Measurements from ENCODE around the gene DCC. TPM values are rescaled to one million over a fixed set of nuclear protein-coding genes. Genes with fewer than 3 reads are reported as not detected.

The DCC gene
- total and polyA plus RNA-seq, 2 of the 8 experiments (the other 6 are each of a cell fraction or from before 2014, with no cell fraction given) = 0.14 to 1.4 TPM

GRCh38 chr18:52764316-52764715, 424.3 kb downstream of the DCC start (continued):
- TF ChIP-seq CHD7 (IDR thresholded peaks at IDR 0.05; ENCODE audit: insufficient replicate concordance, low read length) = no peak
- no peak for TF ChIP-seq RFX5 (IDR thresholded peaks at IDR 0.05; ENCODE audit: borderline replicate concordance, low read depth, low read length)
- TF ChIP-seq BRCA1 (IDR thresholded peaks at IDR 0.05; ENCODE audit: low read depth, low read length) = no peak
- no peak for TF ChIP-seq CTBP2 (IDR thresholded peaks at IDR 0.05; ENCODE audit: borderline replicate concordance, insufficient read depth, insufficient read length, low read length)
- TF ChIP-seq CBX8 (IDR thresholded peaks at IDR 0.05; ENCODE audit: borderline replicate concordance, low read depth, low read length) = no peak
- TF ChIP-seq JUN (IDR thresholded peaks at IDR 0.05; ENCODE audit: low read depth, low read length) = no peak
- TF ChIP-seq POU5F1 (IDR thresholded peaks at IDR 0.05; ENCODE audit: low read depth, low read length) = no peak
- TF ChIP-seq ZNF274 (IDR thresholded peaks at IDR 0.05; ENCODE audit: borderline replicate concordance, extremely low read depth, low read length) = no peak
- no peak for TF ChIP-seq SUZ12 (IDR thresholded peaks at IDR 0.05; ENCODE audit: low read length)
- no peak for TF ChIP-seq CBX5 (IDR thresholded peaks at IDR 0.05; ENCODE audit: low read depth, low read length)
- TF ChIP-seq, protein P1, sequence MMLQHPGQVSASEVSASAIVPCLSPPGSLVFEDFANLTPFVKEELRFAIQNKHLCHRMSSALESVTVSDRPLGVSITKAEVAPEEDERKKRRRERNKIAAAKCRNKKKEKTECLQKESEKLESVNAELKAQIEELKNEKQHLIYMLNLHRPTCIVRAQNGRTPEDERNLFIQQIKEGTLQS (IDR thresholded peaks at IDR 0.05; ENCODE audit: insufficient read depth, low read depth, low read length) = no peak

Measured in H1 (cell line).